HG03565 (cell line): ENCODE measurements around the gene BMI1.
A peak's percentile ranks its signal among the peaks of the same experiment; 100 is the strongest.

Source experiments
- ATAC-seq: cut with Tn5 transposase; IDR thresholded peaks from one replicate; pipeline ENCODE4 v1.9.1; 2021; ENCODE audit warnings: mild to moderate bottlenecking, moderate library complexity; ENCODE audit not compliant: unreplicated experiment

BMI1 gene

GRCh38 chr10:22365644-22366434, 44.9 kb downstream of the BMI1 start:
- ATAC-seq, result no peak

GRCh38 chr10:22366435-22366703, 45.5 kb downstream of the BMI1 start:
- ATAC-seq, result no peak

GRCh38 chr10:22366771-22367170, 45.9 kb downstream of the BMI1 start:
- no peak for ATAC-seq

- no peak for ATAC-seq
Observed at GRCh38 chr10:22367471-22367870, 46.6 kb downstream of the BMI1 start.

GRCh38 chr10:22368402-22368801, 47.5 kb downstream of the BMI1 start:
- no peak for ATAC-seq

- ATAC-seq, result no peak
Observed at GRCh38 chr10:22368981-22369380, 48.1 kb downstream of the BMI1 start.

- peak; percentile 61 for ATAC-seq
Observed at GRCh38 chr10:22369434-22370072, 48.7 kb downstream of the BMI1 start.

- ATAC-seq, result no peak
Observed at GRCh38 chr10:22370320-22370719, 49.4 kb downstream of the BMI1 start.

- no peak for ATAC-seq
Observed at GRCh38 chr10:22372298-22372697, 51.4 kb downstream of the BMI1 start.

- no peak for ATAC-seq
Observed at GRCh38 chr10:22372917-22373316, 52.0 kb downstream of the BMI1 start.

- no peak for ATAC-seq
Observed at GRCh38 chr10:22374489-22375126, 53.7 kb downstream of the BMI1 start.

- peak; percentile 70 for ATAC-seq
Observed at GRCh38 chr10:22379059-22379458, 58.2 kb downstream of the BMI1 start.
